Heart left ventricle (tissue), 16 donors: ENCODE data around the gene TMEM167B. TPM values are rescaled to one million over a fixed set of nuclear protein-coding genes. Genes with fewer than 3 reads are reported as not detected.
A peak's percentile ranks its signal among the peaks of the same experiment; 100 is the strongest.

Experiments used
- ATAC-seq, 4 donors: fragments of 200-7000 bp; cut with Tn5 transposase; one replicate each; pipeline ENCODE4 v1.9.1; 2020 to 2022; ENCODE audit warnings: moderate library complexity in 4 of 4, mild to moderate bottlenecking in 3 of 4, moderate number of reproducible peaks in 1 of 4
- DNase-seq, 5 donors: peaks; one replicate each; pipeline ENCODE4 v3.0.0-alpha.2; 2020
- H3K27ac ChIP-seq, 12 donors: fragments of 200-600 bp; sonication (generic) in 4 of 12; one replicate each; pipeline versions ENCODE4 v1.5.0 to v1.8.0; 2016 to 2022; ENCODE audit warnings: mild to moderate bottlenecking in 2 of 12
- H3K27me3 ChIP-seq, 9 donors: fragments of 200-600 bp; sonication (generic) in 2 of 9; one replicate each; pipeline versions ENCODE4 v1.5.1 to v1.8.0; 2016 to 2022; ENCODE audit warnings: mild to moderate bottlenecking in 3 of 9
- H3K36me3 ChIP-seq, 9 donors: fragments of 200-600 bp; sonication (generic) in 2 of 9; one replicate each; pipeline versions ENCODE4 v1.5.0 to v1.8.0; 2018 to 2022; ENCODE audit warnings: mild to moderate bottlenecking in 2 of 9
- H3K4me1 ChIP-seq, 12 donors: fragments of 200-600 bp; sonication (generic) in 4 of 12; one replicate each; pipeline versions ENCODE4 v1.5.0 to v1.8.0; 2016 to 2022; ENCODE audit warnings: mild to moderate bottlenecking in 3 of 12
- H3K4me3 ChIP-seq, 12 donors: fragments of 200-600 bp; sonication (generic) in 4 of 12; one replicate each; pipeline versions ENCODE4 v1.5.0 to v1.8.0; 2017 to 2022; ENCODE audit warnings: mild to moderate bottlenecking in 9 of 12, moderate library complexity in 4 of 12
- H3K9me3 ChIP-seq, 12 donors: fragments of 200-600 bp; sonication (generic) in 4 of 12; one replicate each; pipeline versions ENCODE4 v1.5.0 to v1.8.0; 2016 to 2022; ENCODE audit warnings: mild to moderate bottlenecking in 1 of 12
- POLR2A ChIP-seq, 2 donors: fragments of 450-650 bp; IDR thresholded peaks; one replicate each; pipeline ENCODE4 v1.6.1; 2017; ENCODE audit warnings: antibody characterized with exemption in 2 of 2, mild to moderate bottlenecking in 2 of 2, moderate library complexity in 2 of 2
- WGBS, 4 donors: extraction: QIAGEN DNeasy Blood & Tissue Kit in 2 of 4; methylation state at CpG; one replicate each; pipeline versions ENCODE4 v1.1.5 to v1.1.7; 2013 to 2018; 5-methylcytosine and 5-hydroxymethylcytosine counted together
- intact Hi-C, 10 donors: fragments of 100-400 bp; cut with DNase I; formaldehyde crosslinking; loops; one replicate each; pipeline versions ENCODE4 v1.11.1 to v1.14.2; 2022
- polyA plus RNA-seq, 2 donors: library from polyadenylated mRNA; stranded (reverse); fragments of 200-250 nt; gene quantifications; one replicate each; pipeline ENCODE4 v1.2.3, GENCODE V29; 2013
- total RNA-seq, 9 donors: library from RNA; depleted of rRNA in 2 of 9; stranded (reverse); fragments of >200 nt in 2 of 9; fragmentation: NEBNext Ultra II Directional in 3 of 9; extraction: Animal tissue kit (Norgen Biotek cat#: 25700) in 3 of 9; gene quantifications; one replicate each; pipeline versions ENCODE4 v1.1.0 to v1.2.4, GENCODE V29; 2016 to 2023
- TF ChIP-seq, protein P1 (sequence below), 12 donors: fragments of 200-600 bp; sonication (generic) in 4 of 12; IDR thresholded peaks; one replicate each; pipeline versions ENCODE4 v1.5.0 to v1.8.0; 2018 to 2022; ENCODE audit warnings: antibody characterized with exemption in 12 of 12, mild to moderate bottlenecking in 5 of 12
- donor health status: ischemic (EF 13 %, LVEDD 7.1; RV severe dilation, severe dysfunction).
- donor health status: healthy with polysubstance abuse.
- donor health status: DM: no; HTN: yes; CAD: no.
- donor health status: DM: no; HTN: no; CAD: no.
- donor health status: ischemic (EF 25% LVEDD 6.9; RV normal size, moderate dysfunction).
- donor health status: ischemic (EF 25% LVEDD 5.7; RV mildly dilated, moderate dysfunction).
- donor health status: healthy.
- donor health status: DM: yes; HTN: yes; CAD: no.
- donor health status: ischemic (EF 35%, LVEDD 5.7; RV mildly dilated, moderate dysfunction).
- donor health status: nonischemic (EF 11% LVEDD 7.7; RV severe dilation, severe dysfunction).
- donor health status: DM: yes; HTN: yes; CAD: no.
- donor health status: PGD.
- donor health status: ischemic (EF 29% LVEDD 5.4; RV normal size, mild dysfunction).
- donor health status: nonischemic (EF 23%, LVEDD 6.1; RV moderate dilation, normal function).

Gene TMEM167B
- total and polyA plus RNA-seq, 11 donors: 10.8 to 52.9 (median 27.3) TPM

DNA sequence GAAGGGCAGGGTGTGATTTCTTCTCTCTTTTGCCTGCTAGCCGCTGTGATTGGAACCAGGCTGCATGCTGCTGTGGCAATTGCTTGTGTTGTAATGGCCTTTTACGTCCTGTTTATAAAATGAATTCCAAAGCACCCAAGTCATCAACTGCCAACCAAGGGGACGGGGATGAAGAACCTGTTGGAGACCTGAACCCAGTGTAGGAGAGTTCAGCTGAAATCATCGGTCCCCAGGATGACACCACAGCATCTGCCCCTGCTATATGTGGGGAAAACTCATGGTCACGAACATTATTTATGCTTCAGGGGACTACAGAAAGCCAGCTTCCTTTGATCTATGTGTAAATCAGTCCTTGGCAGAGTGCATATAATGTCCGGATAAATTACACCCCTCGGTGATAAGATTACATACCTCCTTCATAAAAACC is 3.8 kb downstream of the TMEM167B start:
- peak overlapping the region; percentile 30 to 96 (median 65) for H3K27ac ChIP-seq
- peak in 1 of 5 donors; percentile 31 for DNase-seq
- WGBS, 4 donors: 53 to 63% (median 57%) methylated on average over 7 of the region's 7 CpGs
- H3K27me3 ChIP-seq: no peaks in the 10 kb centered on the region
- H3K4me3 ChIP-seq: no peak overlapping the region
- ATAC-seq: no peak
- peaks cover 0 to 58% (median 34%) of the 10 kb centered on the region in 12 donors for H3K4me1 ChIP-seq
- H3K9me3 ChIP-seq: peaks cover 0 to 2% (median 0%) of the 10 kb centered on the region in 12 donors
- H3K36me3 ChIP-seq: peaks cover 0 to 48% (median 40%) of the 10 kb centered on the region in 9 donors
- TF ChIP-seq, protein P1, sequence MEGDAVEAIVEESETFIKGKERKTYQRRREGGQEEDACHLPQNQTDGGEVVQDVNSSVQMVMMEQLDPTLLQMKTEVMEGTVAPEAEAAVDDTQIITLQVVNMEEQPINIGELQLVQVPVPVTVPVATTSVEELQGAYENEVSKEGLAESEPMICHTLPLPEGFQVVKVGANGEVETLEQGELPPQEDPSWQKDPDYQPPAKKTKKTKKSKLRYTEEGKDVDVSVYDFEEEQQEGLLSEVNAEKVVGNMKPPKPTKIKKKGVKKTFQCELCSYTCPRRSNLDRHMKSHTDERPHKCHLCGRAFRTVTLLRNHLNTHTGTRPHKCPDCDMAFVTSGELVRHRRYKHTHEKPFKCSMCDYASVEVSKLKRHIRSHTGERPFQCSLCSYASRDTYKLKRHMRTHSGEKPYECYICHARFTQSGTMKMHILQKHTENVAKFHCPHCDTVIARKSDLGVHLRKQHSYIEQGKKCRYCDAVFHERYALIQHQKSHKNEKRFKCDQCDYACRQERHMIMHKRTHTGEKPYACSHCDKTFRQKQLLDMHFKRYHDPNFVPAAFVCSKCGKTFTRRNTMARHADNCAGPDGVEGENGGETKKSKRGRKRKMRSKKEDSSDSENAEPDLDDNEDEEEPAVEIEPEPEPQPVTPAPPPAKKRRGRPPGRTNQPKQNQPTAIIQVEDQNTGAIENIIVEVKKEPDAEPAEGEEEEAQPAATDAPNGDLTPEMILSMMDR (IDR thresholded peaks at IDR 0.05): no peak
- TF ChIP-seq POLR2A (IDR thresholded peaks at IDR 0.05): no peak
- intact Hi-C loops: loop anchor here in 2 of 10 donors (5.0 kb wide), 1 partner anchor 52 kb away; the partner anchor contains the start of gene WDR47 (in 2 of the 2)

DNA sequence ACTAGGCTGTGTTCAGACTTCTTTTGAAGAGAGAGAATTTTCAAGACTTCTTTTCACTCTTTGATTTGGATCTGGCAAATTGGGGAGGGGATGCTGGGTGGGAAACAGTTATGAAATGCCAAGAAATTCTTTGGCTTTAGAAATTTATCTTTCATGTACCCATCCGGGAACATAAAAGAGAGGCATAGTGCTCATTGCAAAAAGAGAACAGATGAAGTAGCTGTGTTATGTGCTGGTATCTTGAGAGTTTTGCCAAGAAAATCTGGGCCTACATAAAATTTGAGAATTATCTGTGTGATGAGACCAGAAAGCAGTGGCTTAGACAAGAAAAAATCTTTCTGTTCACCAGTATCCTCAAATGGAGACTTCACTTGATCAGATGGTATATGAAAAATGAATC is 4.3 kb downstream of the TMEM167B start:
- no peak for TF ChIP-seq POLR2A (IDR thresholded peaks at IDR 0.05)
- TF ChIP-seq, protein P1 (IDR thresholded peaks at IDR 0.05): no peak
- no peak for ATAC-seq
- no peak for DNase-seq
- no peaks in the 10 kb centered on the region for H3K27me3 ChIP-seq
- H3K4me3 ChIP-seq: no peak overlapping the region
- H3K4me1 ChIP-seq: peaks cover 0 to 57% (median 35%) of the 10 kb centered on the region in 12 donors
- H3K36me3 ChIP-seq: peaks cover 0 to 48% (median 40%) of the 10 kb centered on the region in 9 donors
- no peaks in the 10 kb centered on the region for H3K9me3 ChIP-seq
- 62 to 80% (median 76%) methylated on average over 1 of the region's 1 CpG for WGBS, 4 donors
- intact Hi-C loops: loop anchor here in 2 of 10 donors (5.0 kb wide), 1 partner anchor 53 kb away; the partner anchor contains the start of gene WDR47 (in 2 of the 2)
- peak overlapping the region in 11 of 12 donors; percentile 56 to 96 (median 68) for H3K27ac ChIP-seq

DNA sequence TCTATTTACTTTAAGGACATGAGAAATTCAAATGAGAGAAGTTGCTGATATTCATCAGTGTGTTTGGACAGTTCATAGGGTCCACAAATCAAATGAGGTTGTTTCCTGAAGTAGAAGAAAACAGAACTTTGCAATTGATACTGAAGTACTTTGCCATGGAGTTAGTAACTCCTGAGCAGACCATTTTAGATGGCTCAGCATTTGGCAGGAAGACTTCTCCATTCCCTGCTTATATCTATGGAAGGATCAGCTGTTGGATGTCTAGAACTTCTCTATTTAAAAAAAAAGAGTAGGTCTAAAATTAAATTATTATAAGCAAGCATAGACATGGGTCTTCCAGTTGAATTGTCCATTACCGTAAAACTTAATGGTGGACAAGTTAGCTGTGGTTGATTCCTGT is 5.1 kb downstream of the TMEM167B start:
- H3K36me3 ChIP-seq: peaks cover 0 to 48% (median 40%) of the 10 kb centered on the region in 9 donors
- intact Hi-C loops: no loop called here
- no peak overlapping the region for H3K4me3 ChIP-seq
- peak overlapping the region in 2 of 12 donors; percentile 59 to 96 for H3K27ac ChIP-seq
- TF ChIP-seq, protein P1 (IDR thresholded peaks at IDR 0.05): no peak
- no peak for TF ChIP-seq POLR2A (IDR thresholded peaks at IDR 0.05)
- ATAC-seq (no peak), DNase-seq (no peak)
- H3K9me3 ChIP-seq: no peaks in the 10 kb centered on the region
- H3K4me1 ChIP-seq: peaks cover 0 to 54% (median 34%) of the 10 kb centered on the region in 12 donors
- no peaks in the 10 kb centered on the region for H3K27me3 ChIP-seq
- WGBS, 4 donors: 88 to 100% (median 97%) methylated on average over 1 of the region's 1 CpG

DNA sequence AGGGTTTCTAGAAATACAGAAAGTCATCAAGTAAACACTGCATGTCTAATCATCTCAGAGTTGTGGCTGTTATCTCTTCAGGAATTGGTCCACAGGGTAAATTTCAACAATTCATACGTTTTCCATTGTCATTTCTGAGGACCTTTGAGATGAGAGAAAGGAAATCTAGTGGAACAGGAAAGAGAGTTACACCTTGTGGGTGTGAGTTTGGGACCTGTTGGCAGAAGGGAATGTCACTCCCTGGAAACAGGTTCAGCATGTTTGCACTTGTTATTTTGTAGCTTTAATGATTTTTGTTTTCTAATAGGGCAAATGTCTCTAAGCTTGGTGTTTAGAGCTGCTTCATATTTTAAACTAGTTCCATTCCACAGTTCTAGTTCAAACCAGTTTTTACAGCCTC is 5.6 kb downstream of the TMEM167B start:
- H3K4me1 ChIP-seq: peaks cover 0 to 58% (median 34%) of the 10 kb centered on the region in 12 donors
- no peak for DNase-seq
- H3K36me3 ChIP-seq: peaks cover 0 to 48% (median 40%) of the 10 kb centered on the region in 9 donors
- H3K27me3 ChIP-seq: no peaks in the 10 kb centered on the region
- no peak for ATAC-seq
- H3K9me3 ChIP-seq: no peaks in the 10 kb centered on the region
- TF ChIP-seq, protein P1 (IDR thresholded peaks at IDR 0.05): no peak
- no peak for TF ChIP-seq POLR2A (IDR thresholded peaks at IDR 0.05)
- H3K27ac ChIP-seq: peak overlapping the region in 2 of 12 donors; percentile 11 to 59
- intact Hi-C loops: no loop called here
- WGBS, 4 donors: 47 to 60% (median 54%) methylated on average over 1 of the region's 1 CpG
- H3K4me3 ChIP-seq: no peak overlapping the region
